Esophagus mucosa (tissue), 1 donor: ENCODE results near the gene RPUSD4. TPM values are rescaled to one million over a fixed set of nuclear protein-coding genes. Genes with fewer than 3 reads are reported as not detected.
"Not testable (repeated sequence)": the region's sequence is repeated elsewhere in the genome, so short reads cannot be mapped to it uniquely, and the experiment has no call there.

ENCODE experiments used
- ATAC-seq: fragments of 200-7000 bp; cut with Tn5 transposase; one replicate; pipeline ENCODE4 v1.9.1; 2020
- total RNA-seq: library from RNA; stranded (reverse); gene quantifications from one replicate; pipeline ENCODE4 v1.2.4, GENCODE V29; 2023
- donor health status: DM: yes; HTN: yes; CAD: no.

The RPUSD4 gene
- total RNA-seq = 18.3 TPM

- ATAC-seq = peak; percentile 100
These were observed at the start of gene RPUSD4, which contains the start of gene FAM118B for GRCh38 chr11:126211236-126212088. RPUSD4 (minus strand) TSS chr11:126211650; CDS start chr11:126211638, 12 bp downstream. FAM118B (plus strand) TSS chr11:126211782; CDS start chr11:126235002, 23,220 bp downstream.

- ATAC-seq = no peak
These were observed 46.3 kb upstream of the RPUSD4 start for GRCh38 chr11:126257764-126258163.

GRCh38 chr11:126257144-126257543, 45.7 kb upstream of the RPUSD4 start:
- ATAC-seq = no peak

- ATAC-seq = no peak
These were observed 44.8 kb upstream of the RPUSD4 start for GRCh38 chr11:126256216-126256615.

- ATAC-seq = not testable (repeated sequence)
These were observed 44.1 kb upstream of the RPUSD4 start for GRCh38 chr11:126255507-126255906.

GRCh38 chr11:126254819-126255218, 43.4 kb upstream of the RPUSD4 start:
- ATAC-seq = no peak

- no peak for ATAC-seq
These were observed 41.8 kb upstream of the RPUSD4 start for GRCh38 chr11:126253265-126253664.

- ATAC-seq = no peak
These were observed 35.2 kb upstream of the RPUSD4 start for GRCh38 chr11:126246636-126247035.

- no peak for ATAC-seq
These were observed 21.9 kb upstream of the RPUSD4 start for GRCh38 chr11:126233391-126233790.

GRCh38 chr11:126232683-126233082, 21.2 kb upstream of the RPUSD4 start:
- no peak for ATAC-seq

- ATAC-seq = no peak
These were observed 20.4 kb upstream of the RPUSD4 start for GRCh38 chr11:126231725-126232459.

GRCh38 chr11:126229858-126230540, 18.5 kb upstream of the RPUSD4 start:
- no peak for ATAC-seq

- no peak for ATAC-seq
These were observed 15.1 kb upstream of the RPUSD4 start for GRCh38 chr11:126226334-126227084.

GRCh38 chr11:126225295-126225665, 13.8 kb upstream of the RPUSD4 start:
- ATAC-seq = peak; percentile 51

- ATAC-seq = no peak
These were observed 13.3 kb upstream of the RPUSD4 start for GRCh38 chr11:126224647-126225294.

GRCh38 chr11:126219547-126219946, 8.1 kb upstream of the RPUSD4 start:
- no peak for ATAC-seq

- ATAC-seq = no peak
These were observed 6.0 kb upstream of the RPUSD4 start for GRCh38 chr11:126217491-126217890.

GRCh38 chr11:126216526-126217305, 5.3 kb upstream of the RPUSD4 start:
- ATAC-seq = no peak

- no peak for ATAC-seq
These were observed 3.4 kb upstream of the RPUSD4 start for GRCh38 chr11:126214841-126215240.

GRCh38 chr11:126214441-126214840, 3.0 kb upstream of the RPUSD4 start:
- ATAC-seq = no peak

GRCh38 chr11:126212089-126212660, 725 bp upstream of the RPUSD4 start:
- peak; percentile 3 for ATAC-seq
